ENCODE results near the gene FOXL3.

The FOXL3 gene

DNA sequence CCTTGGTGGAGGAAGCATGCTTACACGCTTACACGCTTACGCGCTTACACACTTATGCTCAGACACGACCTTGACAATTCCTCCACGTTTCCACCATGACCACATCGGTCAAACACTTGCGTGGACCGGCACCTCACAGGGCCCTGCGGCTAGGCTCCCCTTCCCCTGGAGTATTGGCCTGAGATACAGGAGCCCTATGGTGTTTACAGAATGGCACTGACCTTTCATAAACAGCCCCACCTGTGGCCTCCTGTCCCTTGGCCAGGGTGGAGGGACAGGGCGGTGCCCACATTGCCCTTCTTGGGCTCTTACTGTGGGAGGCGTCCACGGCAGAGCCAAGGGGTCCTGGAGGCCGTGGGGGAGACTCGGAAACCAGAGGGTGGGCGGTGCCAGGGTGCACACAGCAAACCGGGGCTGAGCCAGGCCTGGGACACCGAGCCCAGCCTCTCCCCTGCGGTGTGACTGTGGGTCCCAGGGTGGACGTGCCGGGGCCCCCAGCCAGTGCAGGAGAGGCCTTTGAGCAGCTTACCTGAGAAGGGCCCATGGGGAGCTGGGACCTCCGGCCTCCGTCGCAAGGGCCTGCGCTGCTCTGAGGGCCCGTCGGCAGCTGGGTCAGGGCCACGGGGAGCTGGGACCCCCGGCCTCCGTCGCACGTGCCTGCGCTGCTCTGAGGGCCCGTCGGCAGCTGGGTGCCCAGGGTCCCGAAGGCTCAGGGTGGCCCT, 44.2 kb upstream of the FOXL3 start:
- no peak for TF ChIP-seq SUZ12 (IDR thresholded peaks at IDR 0.05)
- no peak for DNase-seq (ENCODE audit: extremely low spot score)
- POLR2A ChIA-PET = no interaction called here
- CTCF ChIA-PET = no interaction called here

DNA sequence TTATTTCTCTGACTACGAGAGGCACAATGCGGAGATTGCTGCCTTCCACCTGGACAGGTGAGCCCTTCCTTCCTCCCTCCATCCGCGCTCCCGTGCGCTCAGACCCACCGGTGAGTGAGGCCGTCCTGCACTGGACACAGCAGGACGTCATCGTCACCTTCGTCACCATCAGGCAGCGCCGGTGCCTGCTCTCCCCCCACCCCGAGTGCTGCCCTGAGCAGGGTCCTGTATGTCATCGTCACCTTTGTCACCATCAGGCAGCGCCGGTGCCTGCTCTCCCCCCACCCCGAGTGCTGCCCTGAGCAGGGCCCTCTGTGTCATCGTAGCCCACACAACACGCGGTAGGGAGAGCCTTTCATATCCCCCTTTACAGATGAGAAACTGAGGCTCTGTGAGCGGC, 43.5 kb upstream of the FOXL3 start:
- no peak for DNase-seq (ENCODE audit: extremely low spot score)
- TF ChIP-seq TARDBP (IDR thresholded peaks at IDR 0.05) = no peak
- TF ChIP-seq ELF4 (IDR thresholded peaks at IDR 0.05) = no peak
- no peak for TF ChIP-seq SUZ12 (IDR thresholded peaks at IDR 0.05)
- TF ChIP-seq PKNOX1 (IDR thresholded peaks at IDR 0.05) = no peak
- TF ChIP-seq NFRKB (IDR thresholded peaks at IDR 0.05) = no peak
- TF ChIP-seq ARNT (IDR thresholded peaks at IDR 0.05) = no peak
- TF ChIP-seq FOXK2 (IDR thresholded peaks at IDR 0.05) = no peak
- TF ChIP-seq CTBP1 (IDR thresholded peaks at IDR 0.05; ENCODE audit: borderline replicate concordance) = no peak
- no peak for TF ChIP-seq ZNF384 (IDR thresholded peaks at IDR 0.05)
- no peak for TF ChIP-seq L3MBTL2 (conservative IDR thresholded peaks at IDR 0.05)
- ChIA-PET POLR2A (no interaction called here), CTCF (no interaction called here)

GRCh38 chr7:247181-247580, 42.8 kb upstream of the FOXL3 start:
- ChIA-PET CTCF (no interaction called here), POLR2A (no interaction called here)
- TF ChIP-seq FOXA1 (IDR thresholded peaks at IDR 0.05) = no peak
- no peak for TF ChIP-seq ELF4 (IDR thresholded peaks at IDR 0.05)
- no peak for TF ChIP-seq TARDBP (IDR thresholded peaks at IDR 0.05)
- no peak for TF ChIP-seq ARNT (IDR thresholded peaks at IDR 0.05)
- no peak for TF ChIP-seq SP1 (IDR thresholded peaks at IDR 0.05)
- no peak for TF ChIP-seq LEF1 (IDR thresholded peaks at IDR 0.05; ENCODE audit: borderline replicate concordance)
- TF ChIP-seq SUZ12 (IDR thresholded peaks at IDR 0.05) = no peak
- no peak for TF ChIP-seq BHLHE40 (IDR thresholded peaks at IDR 0.05; ENCODE audit: borderline replicate concordance)
- no peak for TF ChIP-seq PKNOX1 (IDR thresholded peaks at IDR 0.05)
- no peak for TF ChIP-seq CTBP1 (IDR thresholded peaks at IDR 0.05; ENCODE audit: borderline replicate concordance)
- TF ChIP-seq NFRKB (IDR thresholded peaks at IDR 0.05) = no peak
- TF ChIP-seq FOXK2 (IDR thresholded peaks at IDR 0.05) = no peak
- no peak for TF ChIP-seq ZNF384 (IDR thresholded peaks at IDR 0.05)
- no peak for TF ChIP-seq L3MBTL2 (conservative IDR thresholded peaks at IDR 0.05)
- no peak for TF ChIP-seq HDGF (IDR thresholded peaks at IDR 0.05; ENCODE audit: borderline replicate concordance)
- TF ChIP-seq FOXM1 (IDR thresholded peaks at IDR 0.05; ENCODE audit: borderline replicate concordance) = no peak
- no peak for DNase-seq (ENCODE audit: extremely low spot score)

DNA sequence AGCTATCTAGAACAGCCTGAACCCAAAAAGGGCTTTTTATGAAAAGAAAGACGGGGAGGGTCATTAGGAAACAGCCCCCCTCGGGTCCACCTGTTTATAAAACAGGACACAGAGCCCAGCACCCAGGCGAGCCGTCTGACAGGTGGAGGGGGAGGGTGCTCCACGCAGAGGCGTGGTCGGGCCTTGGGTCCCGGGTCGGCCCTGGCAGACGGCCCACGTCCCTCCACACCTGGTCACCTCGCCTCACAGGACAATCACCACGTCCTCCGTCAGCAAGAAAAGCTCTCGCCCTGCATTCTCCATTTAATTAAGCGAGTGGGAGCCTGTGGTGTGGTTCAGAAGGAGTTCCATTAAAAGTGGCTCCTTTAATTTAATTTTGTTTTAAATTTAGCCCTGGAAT, 42.3 kb upstream of the FOXL3 start:
- no peak for DNase-seq (ENCODE audit: extremely low spot score)
- ChIA-PET CTCF (no interaction called here), POLR2A (no interaction called here)
- no peak for TF ChIP-seq L3MBTL2 (conservative IDR thresholded peaks at IDR 0.05)

- TF ChIP-seq BHLHE40 (IDR thresholded peaks at IDR 0.05; ENCODE audit: borderline replicate concordance) (no peak), CTBP1 (IDR thresholded peaks at IDR 0.05; ENCODE audit: borderline replicate concordance) (no peak), LEF1 (IDR thresholded peaks at IDR 0.05; ENCODE audit: borderline replicate concordance) (no peak), SP1 (IDR thresholded peaks at IDR 0.05) (no peak), SUZ12 (IDR thresholded peaks at IDR 0.05) (no peak), HDGF (IDR thresholded peaks at IDR 0.05; ENCODE audit: borderline replicate concordance) (no peak), ARNT (IDR thresholded peaks at IDR 0.05) (no peak), FOXA1 (IDR thresholded peaks at IDR 0.05) (no peak), PKNOX1 (IDR thresholded peaks at IDR 0.05) (no peak), FOXK2 (IDR thresholded peaks at IDR 0.05) (no peak), FOXM1 (IDR thresholded peaks at IDR 0.05; ENCODE audit: borderline replicate concordance) (no peak), NFRKB (IDR thresholded peaks at IDR 0.05) (no peak), L3MBTL2 (conservative IDR thresholded peaks at IDR 0.05) (no peak), TARDBP (IDR thresholded peaks at IDR 0.05) (no peak), ZNF384 (IDR thresholded peaks at IDR 0.05) (no peak), ELF4 (IDR thresholded peaks at IDR 0.05) (no peak)
- ChIA-PET POLR2A (no interaction called here), CTCF (no interaction called here)
- DNase-seq (ENCODE audit: extremely low spot score) = no peak
Measured at GRCh38 chr7:248732-249435, 41.1 kb upstream of the FOXL3 start.

GRCh38 chr7:249989-250388, 40.0 kb upstream of the FOXL3 start:
- no peak for TF ChIP-seq CTBP1 (IDR thresholded peaks at IDR 0.05; ENCODE audit: borderline replicate concordance)
- TF ChIP-seq SP1 (IDR thresholded peaks at IDR 0.05) = no peak
- no peak for TF ChIP-seq ZNF384 (IDR thresholded peaks at IDR 0.05)
- no peak for TF ChIP-seq LEF1 (IDR thresholded peaks at IDR 0.05; ENCODE audit: borderline replicate concordance)
- no peak for TF ChIP-seq L3MBTL2 (conservative IDR thresholded peaks at IDR 0.05)
- TF ChIP-seq SUZ12 (IDR thresholded peaks at IDR 0.05) = no peak
- TF ChIP-seq FOXK2 (IDR thresholded peaks at IDR 0.05) = no peak
- TF ChIP-seq FOXM1 (IDR thresholded peaks at IDR 0.05; ENCODE audit: borderline replicate concordance) = no peak
- POLR2A ChIA-PET = no interaction called here
- DNase-seq (ENCODE audit: extremely low spot score) = no peak

More at GRCh38 chr7:249989-250388, 40.0 kb upstream of the FOXL3 start:
- CTCF ChIA-PET = no interaction called here

All from HEK293T (cell line).